Measurements from ENCODE around the gene BAHD1. TPM values are rescaled to one million over a fixed set of nuclear protein-coding genes. Genes with fewer than 3 reads are reported as not detected.
A peak's percentile ranks its signal among the peaks of the same experiment; 100 is the strongest.
"Not testable (repeated sequence)": the region's sequence is repeated elsewhere in the genome, so short reads cannot be mapped to it uniquely, and the experiment has no call there.

BAHD1 gene
- total RNA-seq, 1 experiment from 2014 or later: 11.0 TPM

- Histone ChIP-seq H3K9me3 (replicated peaks) (no peaks in the 10 kb centered on the region), H3K36me3 (no peaks in the 10 kb centered on the region), H3K4me1 (no peaks in the 10 kb centered on the region), H3K4me3 (no peak overlapping the region), H3K27me3 (no peaks in the 10 kb centered on the region), H3K27ac (no peak overlapping the region)
- no peak for DNase-seq
These were observed 7.6 kb downstream of the BAHD1 start for GRCh38 chr15:40448354-40448753.

GRCh38 chr15:40449275-40449674, 8.5 kb downstream of the BAHD1 start:
- Histone ChIP-seq H3K9me3 (replicated peaks) (no peaks in the 10 kb centered on the region), H3K4me3 (no peak overlapping the region), H3K4me1 (peaks cover under 1% of the 10 kb centered on the region), H3K27me3 (no peaks in the 10 kb centered on the region), H3K36me3 (no peaks in the 10 kb centered on the region), H3K27ac (no peak overlapping the region)
- DNase-seq: no peak

GRCh38 chr15:40450047-40450446, 9.3 kb downstream of the BAHD1 start:
- Histone ChIP-seq H3K27ac (no peak overlapping the region), H3K36me3 (no peaks in the 10 kb centered on the region), H3K4me1 (peaks cover 8% of the 10 kb centered on the region), H3K9me3 (replicated peaks) (no peaks in the 10 kb centered on the region), H3K4me3 (no peak overlapping the region), H3K27me3 (no peaks in the 10 kb centered on the region)
- no peak for DNase-seq

- Histone ChIP-seq H3K36me3 (no peaks in the 10 kb centered on the region), H3K4me3 (no peak overlapping the region), H3K4me1 (peaks cover 24% of the 10 kb centered on the region), H3K27me3 (no peaks in the 10 kb centered on the region), H3K27ac (no peak overlapping the region), H3K9me3 (replicated peaks) (no peaks in the 10 kb centered on the region)
- DNase-seq: no peak
These were observed 10.9 kb downstream of the BAHD1 start for GRCh38 chr15:40451527-40452158.

- no peak overlapping the region for H3K27ac ChIP-seq
- H3K36me3 ChIP-seq: no peaks in the 10 kb centered on the region
- peaks cover 26% of the 10 kb centered on the region for H3K4me1 ChIP-seq
- H3K27me3 ChIP-seq: no peaks in the 10 kb centered on the region
- H3K9me3 ChIP-seq (replicated peaks): no peaks in the 10 kb centered on the region
- no peak for DNase-seq
- no peak overlapping the region for H3K4me3 ChIP-seq
These were observed 11.7 kb downstream of the BAHD1 start for GRCh38 chr15:40452296-40453090.

- H3K36me3 ChIP-seq; H3K9me3 ChIP-seq (replicated peaks): not testable (repeated sequence)
These were observed 13.2 kb downstream of the BAHD1 start for GRCh38 chr15:40453941-40454340.

GRCh38 chr15:40454904-40455391, 14.2 kb downstream of the BAHD1 start:
- Histone ChIP-seq H3K36me3 (no peaks in the 10 kb centered on the region), H3K4me1 (peaks cover 26% of the 10 kb centered on the region), H3K4me3 (no peak overlapping the region), H3K9me3 (replicated peaks) (no peaks in the 10 kb centered on the region), H3K27ac (no peak overlapping the region), H3K27me3 (no peaks in the 10 kb centered on the region)
- no peak for DNase-seq

More at GRCh38 chr15:40453941-40454340, 13.2 kb downstream of the BAHD1 start:
- peaks cover 26% of the 10 kb centered on the region for H3K4me1 ChIP-seq
- not testable (repeated sequence) for H3K27me3 ChIP-seq, DNase-seq, H3K4me3 ChIP-seq, H3K27ac ChIP-seq

- DNase-seq: peak in 1 of 2 experiments; percentile 41
- Histone ChIP-seq H3K27ac (no peak overlapping the region; the same call in 1 of the 2 replicates), H3K27me3 (no peaks in the 10 kb centered on the region), H3K4me1 (peaks cover 26% of the 10 kb centered on the region), H3K36me3 (no peaks in the 10 kb centered on the region), H3K4me3 (no peak overlapping the region), H3K9me3 (replicated peaks) (no peaks in the 10 kb centered on the region)
These were observed 15.6 kb downstream of the BAHD1 start for GRCh38 chr15:40456299-40456712.

GRCh38 chr15:40456738-40457137, 16.0 kb downstream of the BAHD1 start:
- no peak overlapping the region; the same call in 1 of the 2 replicates for H3K27ac ChIP-seq
- no peaks in the 10 kb centered on the region for H3K36me3 ChIP-seq
- H3K4me1 ChIP-seq: peaks cover 26% of the 10 kb centered on the region
- H3K27me3 ChIP-seq: no peaks in the 10 kb centered on the region
- DNase-seq: no peak
- no peaks in the 10 kb centered on the region for H3K9me3 ChIP-seq (replicated peaks)
- H3K4me3 ChIP-seq: no peak overlapping the region

GRCh38 chr15:40458495-40459371, 18.0 kb downstream of the BAHD1 start:
- Histone ChIP-seq H3K4me3 (no peak overlapping the region), H3K27me3 (no peaks in the 10 kb centered on the region), H3K4me1 (peaks cover 31% of the 10 kb centered on the region), H3K27ac (no peak overlapping the region), H3K9me3 (replicated peaks) (no peaks in the 10 kb centered on the region), H3K36me3 (no peaks in the 10 kb centered on the region)
- DNase-seq: no peak

GRCh38 chr15:40459391-40460015, 18.8 kb downstream of the BAHD1 start:
- H3K4me1 ChIP-seq: peaks cover 36% of the 10 kb centered on the region
- no peaks in the 10 kb centered on the region for H3K36me3 ChIP-seq
- DNase-seq: no peak
- H3K9me3 ChIP-seq (replicated peaks): no peaks in the 10 kb centered on the region
- H3K27ac ChIP-seq: no peak overlapping the region
- no peak overlapping the region for H3K4me3 ChIP-seq
- no peaks in the 10 kb centered on the region for H3K27me3 ChIP-seq

- Histone ChIP-seq H3K36me3 (peaks cover 2% of the 10 kb centered on the region), H3K27me3 (no peaks in the 10 kb centered on the region), H3K9me3 (replicated peaks) (no peaks in the 10 kb centered on the region), H3K4me1 (peaks cover 31% of the 10 kb centered on the region), H3K27ac (no peak overlapping the region), H3K4me3 (no peak overlapping the region)
- no peak for DNase-seq
These were observed 19.7 kb downstream of the BAHD1 start for GRCh38 chr15:40460404-40460803.

- Histone ChIP-seq H3K4me3 (no peak overlapping the region), H3K36me3 (peaks cover 5% of the 10 kb centered on the region), H3K4me1 (peaks cover 17% of the 10 kb centered on the region), H3K27ac (no peak overlapping the region), H3K9me3 (replicated peaks) (no peaks in the 10 kb centered on the region), H3K27me3 (no peaks in the 10 kb centered on the region)
- DNase-seq: no peak
These were observed 21.2 kb downstream of the BAHD1 start for GRCh38 chr15:40461958-40462357.

- no peak overlapping the region for H3K4me3 ChIP-seq
- H3K4me1 ChIP-seq: peaks cover 17% of the 10 kb centered on the region
- DNase-seq: no peak
- H3K27ac ChIP-seq: peak overlapping the region; percentile 53
- no peaks in the 10 kb centered on the region for H3K9me3 ChIP-seq (replicated peaks)
- H3K27me3 ChIP-seq: no peaks in the 10 kb centered on the region
- H3K36me3 ChIP-seq: peaks cover 5% of the 10 kb centered on the region
These were observed 22.5 kb downstream of the BAHD1 start for GRCh38 chr15:40463279-40463678.
